RPMI7951 (cell line): ENCODE data around the gene SMARCA1. TPM values are rescaled to one million over a fixed set of nuclear protein-coding genes. Genes with fewer than 3 reads are reported as not detected.

ENCODE experiments used
- DNase-seq: peaks from one replicate; pipeline ENCODE4 v3.0.0-alpha.2; 2012; ENCODE audit warnings: low read depth
- total RNA-seq: library from RNA; depleted of rRNA; stranded (reverse); fragments of >200 nt; shearing (Covaris generic); gene quantifications from 2 replicates; pipeline ENCODE4 v1.2.3, GENCODE V29; 2014

Gene SMARCA1
- total RNA-seq, 1 experiment from 2014 or later = 39.3 TPM

DNA sequence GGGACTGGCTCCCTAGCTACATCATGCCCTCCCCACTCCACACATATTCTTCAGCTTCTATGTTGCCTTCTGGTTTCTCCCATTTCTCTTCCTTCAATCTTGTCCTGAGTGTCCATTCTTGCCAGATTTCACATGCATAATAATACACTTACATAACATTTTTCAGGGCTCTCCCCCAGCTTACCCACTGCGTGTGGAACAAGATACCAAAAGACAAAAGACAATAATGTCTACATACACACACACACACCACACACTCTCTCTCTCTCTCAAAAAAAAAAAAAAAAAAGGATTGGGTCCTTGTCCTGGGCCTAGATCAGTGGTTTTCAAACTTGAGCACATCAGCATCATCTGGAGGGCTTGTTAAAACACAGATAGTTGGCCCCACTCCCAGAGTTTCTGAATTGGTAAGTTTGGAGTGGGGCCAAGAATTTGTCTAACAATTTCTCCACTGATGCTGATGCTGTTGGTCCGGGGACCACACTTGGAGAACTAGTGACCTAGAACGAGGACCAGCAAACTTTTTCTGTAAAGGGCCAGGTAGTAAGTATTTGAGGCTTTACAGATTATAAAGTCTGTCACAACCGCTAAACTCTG, 6.5 kb upstream of the SMARCA1 start:
- DNase-seq = peak; percentile 45

DNA sequence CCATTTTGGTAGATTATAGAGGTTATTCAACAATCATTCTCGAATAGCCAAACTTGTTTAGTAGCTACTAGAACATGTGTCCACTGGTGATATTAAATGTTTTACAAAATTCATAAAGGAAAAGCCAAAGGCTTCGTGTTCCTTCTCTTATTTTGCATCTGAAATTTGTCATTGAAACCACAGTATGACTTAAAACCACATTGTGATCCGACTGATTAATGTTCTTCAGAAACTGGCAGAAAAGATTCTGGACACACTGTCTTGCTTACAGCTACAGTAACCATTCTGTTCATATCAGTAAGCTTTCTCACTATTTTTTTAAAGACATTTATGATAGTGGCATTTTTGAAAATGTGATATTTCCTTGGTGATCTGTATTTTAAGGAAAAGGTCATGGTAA, 2.6 kb upstream of the SMARCA1 start:
- DNase-seq = no peak

DNA sequence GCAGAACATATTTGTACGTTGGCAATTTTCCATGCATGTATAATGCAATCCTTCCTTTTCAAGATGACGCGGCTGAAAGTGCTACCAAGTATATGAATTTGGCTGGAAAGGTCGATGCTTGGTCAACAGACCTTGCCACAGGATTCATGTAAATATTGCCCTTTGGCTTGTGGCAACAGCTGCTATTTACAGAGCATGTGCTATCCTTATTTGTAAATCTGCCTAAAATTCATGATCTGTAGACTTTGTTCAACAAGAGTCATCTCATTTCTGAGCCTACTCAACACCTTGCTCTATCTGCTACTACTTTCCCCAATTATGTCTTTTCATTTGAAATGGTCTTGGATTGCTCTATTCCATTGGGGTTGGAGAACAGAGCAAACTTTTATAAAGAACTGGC, 1.9 kb upstream of the SMARCA1 start:
- no peak for DNase-seq

DNA sequence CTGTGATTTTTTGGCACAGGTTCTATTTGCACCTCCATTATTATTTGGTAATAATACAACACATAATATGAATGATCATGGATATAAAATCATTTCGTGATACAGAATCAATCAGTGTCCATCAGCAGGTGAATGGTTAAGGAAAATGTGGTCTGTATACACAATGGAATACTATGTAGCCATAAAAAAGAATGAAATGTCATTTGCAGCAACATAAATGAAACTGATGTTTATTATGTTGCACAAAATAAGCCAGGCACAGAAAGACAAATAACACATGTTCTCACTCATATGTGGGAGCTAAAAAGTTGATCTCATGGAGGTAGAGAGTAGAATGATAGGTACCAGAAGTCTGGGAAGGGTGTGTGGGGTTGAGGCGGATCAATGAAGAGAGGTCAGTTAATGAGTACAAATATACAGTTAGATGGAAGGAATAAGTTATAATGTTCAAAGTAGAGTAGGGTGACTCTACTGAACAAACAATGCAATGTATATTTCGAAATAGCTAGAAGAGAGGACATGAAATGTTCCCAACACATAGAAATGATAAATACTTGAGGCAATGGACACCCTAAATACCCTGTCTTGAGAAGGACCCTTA, 1.1 kb upstream of the SMARCA1 start:
- no peak for DNase-seq

DNA sequence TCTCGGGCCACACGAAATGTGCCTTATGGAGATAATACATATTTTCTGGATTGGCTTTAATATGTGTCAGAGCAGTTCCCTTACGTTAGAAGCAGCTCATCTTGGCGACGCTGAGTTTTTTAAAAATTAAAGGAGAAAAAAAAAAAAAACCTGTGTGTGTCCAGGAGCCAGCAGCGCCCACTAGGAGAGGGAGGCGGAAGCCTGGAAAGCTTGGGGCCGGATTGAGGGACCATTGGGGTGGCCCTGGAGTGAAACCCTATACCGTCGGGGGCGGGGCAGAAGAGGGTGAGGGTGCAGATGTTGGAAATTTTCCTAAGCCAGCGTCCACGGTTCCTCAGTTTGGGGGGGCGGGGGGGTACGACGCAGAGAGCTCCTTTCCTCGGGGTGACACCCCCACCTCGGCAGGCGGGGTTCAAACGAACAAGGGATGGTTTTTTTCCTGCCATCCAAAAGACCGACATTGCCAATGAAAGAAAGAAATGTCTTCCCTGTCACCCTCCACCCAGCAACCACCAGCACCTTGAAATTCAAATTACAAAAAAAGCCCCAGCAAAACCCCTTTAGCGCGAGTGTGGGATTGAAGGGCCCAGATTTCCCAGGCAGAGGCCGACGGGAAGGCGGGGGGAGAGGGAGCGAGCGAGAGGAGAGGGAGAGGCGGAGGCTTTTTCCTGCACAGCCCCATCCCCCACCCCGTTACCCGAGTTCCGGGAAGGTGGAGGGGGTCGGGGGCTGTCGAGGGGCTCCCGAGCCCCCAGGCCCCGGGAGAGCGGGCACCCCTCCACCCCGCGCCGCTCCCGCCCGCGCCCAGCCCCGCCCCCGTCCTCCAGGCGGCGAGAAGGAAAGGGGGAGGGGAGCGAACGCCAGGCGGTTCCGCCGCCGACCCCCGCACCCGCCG, 859 bp downstream of the SMARCA1 start:
- peak; percentile 75 for DNase-seq

- no peak for DNase-seq
Observed at GRCh38 chrX:129520151-129520550, 3.1 kb downstream of the SMARCA1 start.

DNA sequence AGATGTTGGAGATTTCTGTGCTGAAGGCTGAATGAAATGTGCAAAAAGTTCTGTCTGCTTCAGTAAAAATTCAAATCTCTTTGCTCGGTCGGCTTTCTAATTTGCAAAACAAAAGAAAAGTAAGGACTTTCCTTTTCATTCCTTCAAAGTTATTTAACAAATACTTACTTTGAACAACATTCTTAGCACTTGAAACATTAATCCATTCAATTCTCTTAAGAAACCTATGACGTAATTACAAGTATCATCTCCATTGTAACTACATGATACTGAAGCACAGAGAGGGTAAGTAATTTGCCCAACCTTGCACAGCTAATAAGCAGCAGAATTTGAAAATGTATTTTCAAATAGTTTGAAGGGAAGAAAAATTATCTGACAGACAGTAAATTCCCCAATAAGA, 6.9 kb downstream of the SMARCA1 start:
- DNase-seq = no peak

DNA sequence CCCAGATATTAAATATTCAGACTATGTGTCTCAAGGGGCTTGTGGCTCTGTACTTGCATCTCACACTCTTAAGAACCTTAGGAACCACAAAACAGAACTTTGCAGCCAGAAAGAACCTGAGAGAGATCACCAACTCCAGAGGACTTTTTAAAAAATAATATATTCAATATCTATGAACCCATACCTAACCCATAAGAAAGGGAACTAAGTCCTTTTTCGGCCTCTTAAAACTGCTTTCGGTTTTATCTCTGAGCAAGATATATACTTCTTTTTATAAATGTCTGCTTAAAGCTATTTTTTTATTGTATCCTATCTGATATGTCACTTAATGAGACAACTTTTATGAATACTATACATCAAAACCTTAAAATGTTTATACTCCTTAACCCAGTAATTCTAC, 10.9 kb downstream of the SMARCA1 start:
- DNase-seq = no peak

DNA sequence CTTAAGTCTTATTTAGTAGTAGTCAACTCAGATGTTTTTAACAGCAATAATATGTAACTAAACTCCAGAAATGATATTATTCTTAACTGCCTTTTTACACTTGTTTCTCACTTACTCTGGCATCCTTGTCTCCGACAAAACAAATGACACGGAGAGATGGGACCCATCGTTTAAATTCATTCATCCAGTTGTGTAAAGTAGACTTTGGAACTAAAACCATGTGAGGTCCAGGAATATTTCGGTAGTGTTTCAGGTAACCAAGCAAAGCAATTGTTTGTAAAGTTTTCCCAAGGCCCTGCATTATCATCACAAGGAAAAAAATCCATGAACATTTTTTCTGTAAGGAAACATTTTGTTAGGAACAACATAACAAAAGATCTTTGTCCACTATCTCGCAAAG, 11.6 kb downstream of the SMARCA1 start:
- DNase-seq = no peak

GRCh38 chrX:129510331-129510730, 13.0 kb downstream of the SMARCA1 start:
- no peak for DNase-seq

DNA sequence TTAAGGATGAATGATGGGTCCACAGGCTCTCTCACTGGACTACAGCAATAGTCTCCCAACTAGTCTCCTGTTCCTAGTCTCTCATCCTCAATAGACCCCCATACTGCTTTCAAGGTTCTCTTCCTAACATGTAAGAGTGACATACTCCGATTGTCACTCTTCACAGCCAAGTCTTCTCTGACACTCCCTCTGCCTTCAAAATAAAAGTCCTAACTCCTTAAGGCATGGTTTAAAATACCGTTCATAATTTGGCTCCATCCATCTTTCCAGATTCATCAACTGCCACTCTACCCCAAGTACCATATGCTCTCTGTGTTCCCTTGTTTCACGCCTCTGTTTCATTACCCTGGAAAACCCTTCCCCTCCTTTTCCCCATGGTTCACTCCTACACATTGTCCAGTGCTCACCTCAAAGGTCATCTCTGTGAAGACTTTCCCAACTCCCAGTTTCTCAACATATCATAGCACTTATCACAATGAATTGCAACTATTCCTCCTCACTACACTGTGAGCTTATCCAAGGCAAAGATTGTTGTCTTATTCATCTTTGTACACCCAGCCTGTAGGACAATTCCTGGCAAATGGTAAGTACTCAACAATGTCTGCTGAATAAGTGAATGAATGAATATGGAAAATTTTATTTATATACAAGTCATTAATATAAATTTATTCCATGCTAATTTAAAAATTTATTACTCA, 26.0 kb downstream of the SMARCA1 start:
- no peak for DNase-seq

DNA sequence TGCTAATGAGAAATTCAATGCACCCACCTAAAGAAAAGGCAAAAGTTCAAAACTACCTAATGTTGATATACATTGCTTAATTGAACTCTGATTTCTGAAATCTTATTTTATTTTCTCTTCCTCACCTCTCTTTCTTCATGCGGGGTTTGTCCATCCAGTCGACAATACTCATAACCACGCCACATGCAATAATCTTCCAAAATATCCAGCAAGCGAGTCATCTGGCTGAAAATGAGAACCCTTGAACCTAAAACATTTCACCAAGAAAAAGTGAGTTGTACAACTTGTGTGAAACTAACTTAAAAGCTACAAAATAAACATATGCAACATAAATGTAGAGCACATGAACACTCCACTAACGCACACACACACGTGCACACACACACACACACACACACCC, 26.7 kb downstream of the SMARCA1 start:
- peak; percentile 1 for DNase-seq

DNA sequence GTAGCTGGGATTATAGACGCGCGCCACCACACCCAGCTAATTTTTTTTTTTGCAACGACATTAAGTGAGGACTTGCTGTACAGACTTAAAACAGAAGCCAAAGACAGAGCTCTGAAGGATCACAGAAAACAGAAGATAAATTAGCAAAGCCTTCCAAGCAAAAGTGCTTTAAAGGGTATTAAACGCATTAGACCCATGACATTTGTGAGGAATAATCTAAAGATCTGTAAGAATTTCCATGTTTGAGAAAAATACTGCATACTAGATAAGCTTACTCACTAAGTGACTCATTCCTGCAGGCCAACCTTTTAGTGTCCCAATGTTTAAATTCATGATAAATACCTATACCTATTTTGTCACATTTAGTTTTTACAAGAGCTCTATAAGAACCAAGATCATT, 27.4 kb downstream of the SMARCA1 start:
- DNase-seq = peak; percentile 3

GRCh38 chrX:129494887-129495286, 28.4 kb downstream of the SMARCA1 start:
- no peak for DNase-seq

- peak; percentile 52 for DNase-seq
Observed at GRCh38 chrX:129493643-129494042, 29.6 kb downstream of the SMARCA1 start.

DNA sequence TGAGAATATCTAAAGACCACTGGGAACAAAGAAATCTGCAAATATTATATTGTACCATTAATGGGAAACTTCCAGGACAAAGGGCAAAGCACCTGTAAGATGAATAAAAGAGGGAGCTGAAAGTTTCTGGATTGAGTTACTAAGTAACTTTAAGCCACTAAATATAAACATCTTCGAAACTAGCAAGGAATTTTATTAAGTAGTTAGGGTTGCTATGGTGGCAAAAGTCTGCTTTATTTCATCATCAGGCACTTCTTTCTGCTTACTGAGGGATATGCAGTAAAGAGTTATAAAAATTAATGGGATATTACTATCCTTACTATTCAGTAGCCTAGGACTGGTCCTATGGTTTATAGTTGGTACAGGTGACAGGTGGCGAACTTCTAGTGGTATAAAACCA, 33.0 kb downstream of the SMARCA1 start:
- no peak for DNase-seq

GRCh38 chrX:129488359-129488758, 34.9 kb downstream of the SMARCA1 start:
- no peak for DNase-seq

DNA sequence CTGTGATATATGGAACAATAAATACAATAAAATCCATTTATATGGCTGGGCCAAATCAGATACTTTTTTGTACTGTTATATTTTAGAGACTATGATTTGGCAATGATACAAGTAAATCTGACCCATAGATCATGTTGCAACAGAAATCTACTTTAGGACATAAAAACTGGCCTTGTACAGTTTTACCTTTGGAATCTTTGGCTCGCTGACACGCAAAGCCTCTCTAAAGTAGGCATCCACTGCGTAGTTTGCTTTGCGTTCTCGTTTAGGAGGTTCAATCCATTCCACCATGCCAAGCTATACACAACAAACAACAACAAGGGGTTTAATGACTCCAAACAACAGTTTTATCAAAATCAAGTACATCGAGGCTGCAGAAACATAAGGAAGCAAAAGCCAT, 42.4 kb downstream of the SMARCA1 start:
- no peak for DNase-seq

DNA sequence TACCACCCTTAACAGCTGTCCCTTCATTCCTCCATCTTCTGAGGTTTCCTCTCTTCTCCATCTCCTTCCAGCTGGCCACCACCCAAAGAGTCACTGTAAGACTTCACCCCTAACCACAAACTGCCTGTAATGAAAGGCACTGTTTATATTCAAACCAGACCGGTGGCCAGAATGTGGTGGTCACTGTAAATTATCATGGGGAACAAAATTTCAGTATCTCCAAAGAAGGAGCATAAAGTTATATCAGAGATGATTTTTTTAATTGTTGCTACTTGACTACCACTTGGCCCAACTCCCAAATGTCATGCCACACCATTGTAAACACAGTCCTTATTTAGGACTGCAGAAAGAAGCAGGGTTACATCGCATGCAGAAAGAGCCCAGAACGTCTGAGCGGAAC, 44.8 kb downstream of the SMARCA1 start:
- peak; percentile 66 for DNase-seq

GRCh38 chrX:129472116-129472515, 51.2 kb downstream of the SMARCA1 start:
- peak; percentile 3 for DNase-seq

GRCh38 chrX:129462707-129463106, 60.6 kb downstream of the SMARCA1 start:
- no peak for DNase-seq

DNA sequence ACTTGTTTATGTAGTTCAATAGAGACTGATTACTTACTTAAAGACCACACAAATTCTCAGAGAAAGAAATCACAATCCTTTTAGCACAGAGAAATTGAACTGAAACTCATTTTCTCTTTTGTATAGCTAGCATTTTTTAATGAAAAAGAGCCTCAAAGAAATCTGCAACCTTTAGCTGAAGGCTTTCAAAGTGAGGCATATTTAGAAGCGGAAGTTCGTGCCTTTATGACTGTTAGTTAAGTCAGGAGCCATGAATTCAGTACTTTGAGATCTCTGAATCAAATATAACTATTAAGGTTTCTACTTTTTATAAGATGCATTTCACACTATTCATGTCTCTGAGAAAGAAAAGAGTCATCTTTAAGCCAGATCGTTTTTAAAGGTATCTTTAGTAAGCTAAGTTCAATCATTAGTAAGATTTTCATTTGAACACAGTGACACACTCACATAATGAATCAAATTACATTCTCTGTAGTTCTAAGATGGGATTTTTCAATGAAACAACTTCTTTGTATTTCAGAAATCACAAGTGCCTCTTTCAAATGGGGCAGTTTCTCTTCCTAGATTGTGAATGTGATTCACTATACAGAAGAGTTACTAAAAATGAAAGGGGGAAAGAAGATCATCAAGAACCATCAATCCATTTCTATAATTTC, 61.4 kb downstream of the SMARCA1 start:
- DNase-seq = peak; percentile 1
